Cardiac septum (tissue), 1 donor: ENCODE data around the gene IRX6. TPM values are rescaled to one million over a fixed set of nuclear protein-coding genes. Genes with fewer than 3 reads are reported as not detected.

Source experiments
- DNase-seq: peaks from one replicate; pipeline ENCODE4 v3.0.0-alpha.2; 2020; ENCODE audit warnings: low spot score
- intact Hi-C: fragments of 100-400 bp; cut with DNase I; formaldehyde crosslinking; loops from one replicate; pipeline ENCODE4 v1.14.0; 2022
- total RNA-seq: library from RNA; stranded (reverse); fragmentation: NEBNext Ultra II Directional; extraction: Animal tissue kit (Norgen Biotek cat#: 25700); gene quantifications from one replicate; pipeline ENCODE4 v1.2.1, GENCODE V29; 2021
- donor health status: DM: no; HTN: no; CAD: no.

The IRX6 gene
- total RNA-seq, 1 donor from 2014 or later: 37.1 TPM

- DNase-seq: no peak
- intact Hi-C loops: no loop called here
Observed at GRCh38 chr16:55302635-55303034, 21.4 kb upstream of the IRX6 start.

- DNase-seq: no peak
- intact Hi-C loops: loop anchor here (5.0 kb wide), 1 partner anchor 177 kb away; no protein-coding TSS in a partner anchor
Observed at GRCh38 chr16:55308973-55309372, 15.0 kb upstream of the IRX6 start.

- intact Hi-C loops: loop anchor here (2.0 to 5.0 kb wide), 3 partner anchors 48 to 1040 kb away; no protein-coding TSS in a partner anchor
- DNase-seq: no peak
Observed at GRCh38 chr16:55322327-55322726, 1.7 kb upstream of the IRX6 start.

GRCh38 chr16:55324285-55325079, 479 bp downstream of the IRX6 start:
- DNase-seq: no peak
- intact Hi-C loops: loop anchor here (2.0 to 5.0 kb wide), 3 partner anchors 202 to 1042 kb away; partner anchors contain the start of gene IRX5

- intact Hi-C loops: loop anchor here (2.0 kb wide), 1 partner anchor 394 kb away; the partner anchor contains the start of gene IRX5
Observed at GRCh38 chr16:55325080-55325447, 1.1 kb downstream of the IRX6 start.

GRCh38 chr16:55325458-55326109, 1.6 kb downstream of the IRX6 start:
- intact Hi-C loops: loop anchor here (2.0 kb wide), 1 partner anchor 395 kb away; the partner anchor contains the start of gene IRX5
- DNase-seq: no peak

More at GRCh38 chr16:55325080-55325447, 1.1 kb downstream of the IRX6 start:
- DNase-seq: no peak

- no peak for DNase-seq
- intact Hi-C loops: no loop called here
Observed at GRCh38 chr16:55326261-55327092, 2.5 kb downstream of the IRX6 start.

GRCh38 chr16:55328611-55329569, 4.9 kb downstream of the IRX6 start:
- intact Hi-C loops: no loop called here

GRCh38 chr16:55329791-55330428, 5.9 kb downstream of the IRX6 start:
- intact Hi-C loops: loop anchor here (2.0 kb wide), 1 partner anchor 37 kb away; no protein-coding TSS in a partner anchor
- DNase-seq: no peak

More at GRCh38 chr16:55328611-55329569, 4.9 kb downstream of the IRX6 start:
- no peak for DNase-seq

GRCh38 chr16:55330781-55331647, 7.0 kb downstream of the IRX6 start:
- intact Hi-C loops: loop anchor here (2.0 kb wide), 1 partner anchor 36 kb away; no protein-coding TSS in a partner anchor
- no peak for DNase-seq

GRCh38 chr16:55331648-55332185, 7.7 kb downstream of the IRX6 start:
- intact Hi-C loops: loop anchor here (2.0 kb wide), 1 partner anchor 35 kb away; no protein-coding TSS in a partner anchor
- DNase-seq: no peak

GRCh38 chr16:55333684-55334083, 9.7 kb downstream of the IRX6 start:
- DNase-seq: no peak
- intact Hi-C loops: no loop called here

GRCh38 chr16:55338646-55339045, 14.6 kb downstream of the IRX6 start:
- DNase-seq: no peak
- intact Hi-C loops: no loop called here

GRCh38 chr16:55340445-55340844, 16.4 kb downstream of the IRX6 start:
- no peak for DNase-seq

GRCh38 chr16:55341681-55342080, 17.7 kb downstream of the IRX6 start:
- no peak for DNase-seq
- intact Hi-C loops: no loop called here

More at GRCh38 chr16:55340445-55340844, 16.4 kb downstream of the IRX6 start:
- intact Hi-C loops: no loop called here

GRCh38 chr16:55346475-55346874, 22.5 kb downstream of the IRX6 start:
- intact Hi-C loops: no loop called here

GRCh38 chr16:55349867-55350266, 25.9 kb downstream of the IRX6 start:
- DNase-seq: no peak
- intact Hi-C loops: no loop called here

More at GRCh38 chr16:55346475-55346874, 22.5 kb downstream of the IRX6 start:
- DNase-seq: no peak
